SHP77 treated with DMSO at 0.1 percent for 48 hours (cell line): ENCODE measurements around the gene GRIK1.
A peak's percentile ranks its signal among the peaks of the same experiment; 100 is the strongest.
"Not testable (repeated sequence)": the region's sequence is repeated elsewhere in the genome, so short reads cannot be mapped to it uniquely, and the experiment has no call there.

Experiments
- DNase-seq: peaks from one replicate; lab custom pipeline; 2025; lab: John Stamatoyannopoulos, UW

Gene GRIK1

DNA sequence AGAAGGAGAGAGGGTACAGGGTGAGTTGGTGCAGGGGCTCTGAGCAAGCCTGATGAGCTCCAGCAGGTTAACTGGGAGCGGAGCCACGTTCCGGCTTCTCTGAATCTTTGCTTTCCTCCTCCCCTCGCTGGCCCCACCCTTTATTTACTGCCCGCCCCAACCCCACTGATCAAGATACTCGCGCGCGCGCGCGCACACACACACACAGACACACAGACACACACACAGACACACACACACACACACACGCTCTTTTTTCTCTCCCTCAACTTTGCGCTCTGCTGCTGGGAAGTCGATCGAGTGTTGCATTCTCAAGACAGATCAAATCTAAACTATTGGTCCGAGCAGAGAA lies at the start of gene GRIK1:
TSS of gene GRIK1 (minus strand) at position 73 of the 352 bp plus-strand sequence.
- DNase-seq: peak; percentile 28

DNA sequence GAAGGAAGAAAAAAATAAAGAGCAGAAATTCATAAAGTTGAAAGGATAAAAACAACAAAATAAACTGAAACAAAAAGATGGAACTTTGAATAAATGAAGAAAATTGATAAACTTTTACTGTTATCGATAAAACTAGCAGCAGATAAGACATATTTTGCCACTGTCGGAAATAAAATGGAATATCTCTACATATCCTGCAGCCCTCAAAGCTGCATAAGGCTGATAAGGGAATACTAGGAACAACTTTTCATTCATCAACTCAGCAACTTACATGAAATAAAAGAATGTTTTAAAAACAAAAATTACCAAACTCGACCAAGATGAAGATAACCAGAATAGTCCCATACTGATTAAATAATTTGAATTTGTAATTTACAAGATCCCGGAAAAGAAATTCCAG lies 48.0 kb upstream of the GRIK1 start:
- no peak for DNase-seq

DNA sequence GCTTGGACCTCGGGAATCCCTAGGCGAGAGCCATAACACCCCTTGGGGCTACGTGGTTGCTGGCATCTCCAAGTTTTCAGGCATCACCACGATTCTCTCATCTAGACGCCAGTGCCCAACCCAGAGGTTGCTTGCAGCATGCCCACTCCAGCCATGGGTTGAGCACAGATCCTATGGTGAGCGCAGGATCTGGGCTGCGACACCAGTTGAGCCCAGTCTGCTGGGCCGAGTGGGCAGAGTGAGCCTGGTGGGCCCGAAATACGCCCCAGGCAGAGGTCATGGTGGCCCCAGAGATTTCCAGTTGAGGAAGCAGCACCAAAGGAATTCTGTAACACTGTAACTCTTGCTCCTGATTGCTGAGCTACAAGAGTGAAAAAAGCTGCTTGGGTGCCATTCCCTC lies 46.1 kb upstream of the GRIK1 start:
- DNase-seq: no peak

DNA sequence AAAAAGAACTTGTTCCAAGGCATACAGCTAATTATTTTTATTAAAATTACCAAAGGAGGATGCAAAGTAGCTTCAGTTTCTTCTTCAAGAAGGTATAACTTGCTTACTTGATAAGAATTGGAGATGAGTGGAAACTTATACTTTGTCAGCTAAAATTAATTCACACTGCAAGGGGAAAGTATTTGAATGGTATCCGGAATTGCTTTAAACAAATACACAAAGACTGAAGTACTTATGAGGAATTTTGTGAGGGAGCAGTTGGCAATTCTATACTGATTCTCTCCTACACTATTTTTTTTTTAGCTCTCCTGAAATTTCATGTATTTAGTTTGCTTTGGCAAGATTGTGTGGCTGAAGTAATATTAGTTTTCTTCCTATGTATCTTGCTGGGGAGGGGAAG lies 39.2 kb upstream of the GRIK1 start:
- DNase-seq: no peak

DNA sequence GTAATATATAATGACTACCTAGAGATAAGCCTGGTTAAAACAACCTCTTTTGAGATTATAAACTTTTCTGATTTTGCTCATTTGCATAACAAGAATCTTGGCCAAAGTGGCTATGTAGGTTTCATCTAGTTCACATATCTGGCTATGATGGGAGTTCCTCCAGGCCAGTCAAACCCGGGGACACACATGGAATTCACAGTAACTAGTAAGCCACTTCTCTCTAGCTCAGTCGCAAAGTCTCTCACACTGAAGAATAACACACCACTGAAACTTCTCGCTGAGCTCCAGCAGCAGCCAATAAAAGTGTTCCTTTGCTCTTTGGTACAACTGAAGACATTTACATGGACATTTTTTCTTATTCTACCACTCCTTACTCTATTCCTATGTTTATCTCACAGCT lies 36.0 kb upstream of the GRIK1 start:
- no peak for DNase-seq

DNA sequence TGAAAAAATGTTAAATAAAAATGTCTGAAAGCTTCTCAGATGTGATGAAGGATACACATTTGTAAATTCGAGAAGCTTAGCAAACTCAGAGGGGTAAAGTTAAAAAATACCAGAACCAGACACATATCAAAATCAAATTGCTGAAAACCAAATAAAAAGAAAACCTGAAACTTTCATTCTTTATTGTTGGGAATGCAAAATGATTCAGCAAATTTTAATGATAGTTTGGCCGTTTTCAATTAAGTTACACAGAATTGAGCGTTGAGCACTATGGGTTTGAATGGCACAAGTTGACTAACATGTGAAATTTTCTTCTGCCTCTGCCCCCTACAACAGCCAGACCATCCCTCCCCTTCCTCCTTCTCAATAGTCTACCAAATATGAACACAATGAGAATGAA lies 33.5 kb upstream of the GRIK1 start:
- no peak for DNase-seq

DNA sequence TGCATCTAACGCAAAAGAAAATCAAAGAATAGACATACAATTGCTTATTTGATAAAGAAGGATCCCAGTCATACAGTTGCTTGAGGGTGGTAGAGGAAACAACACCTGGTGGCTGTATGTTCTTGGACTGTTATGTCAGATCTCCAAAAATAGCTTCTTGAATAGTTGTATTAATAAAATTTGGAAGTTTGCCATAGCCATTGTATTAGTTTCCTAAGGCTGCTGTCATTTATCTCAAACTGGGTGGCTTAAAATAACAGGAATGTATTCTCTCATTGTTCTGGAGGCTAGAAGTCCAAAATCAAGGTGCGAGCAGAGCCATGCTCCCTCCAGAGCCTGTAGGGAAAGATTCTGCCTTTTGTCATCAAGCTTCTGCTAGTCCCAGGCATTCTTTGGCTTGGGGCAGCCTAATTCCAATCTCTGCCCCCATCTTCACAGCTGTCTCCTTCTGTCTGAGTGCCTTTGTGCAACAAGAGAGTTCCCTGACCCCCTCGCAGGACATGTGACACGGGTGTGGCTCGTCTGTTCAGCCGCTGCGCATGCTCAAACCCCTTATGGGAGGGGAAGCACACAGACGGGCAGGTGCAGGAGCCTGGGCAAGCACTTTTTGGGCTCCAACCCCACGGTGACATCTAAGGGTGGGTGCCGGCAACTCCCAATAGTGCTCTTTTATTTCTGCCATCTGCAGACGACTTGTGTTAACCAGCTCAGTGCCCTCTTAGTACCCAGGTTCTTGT lies 21.7 kb upstream of the GRIK1 start:
- DNase-seq: no peak

DNA sequence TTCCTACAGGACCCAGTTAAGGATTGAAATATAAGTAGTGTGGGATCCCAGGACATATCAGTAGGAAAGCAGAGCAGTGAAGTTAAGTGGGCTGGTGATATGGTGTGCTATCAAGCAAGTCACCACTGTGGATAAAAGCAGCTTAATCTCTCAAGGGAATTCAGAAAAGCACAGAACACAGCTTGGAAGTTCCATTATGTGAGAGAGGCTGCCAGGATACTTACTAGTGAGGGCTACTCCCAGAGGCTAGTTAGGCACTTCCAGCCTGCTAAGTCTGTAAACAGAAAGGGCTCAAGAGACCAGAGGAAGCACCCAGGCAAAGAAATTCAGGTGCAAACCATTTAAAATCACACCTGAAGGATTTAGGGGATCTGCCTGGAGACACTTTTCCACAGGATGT lies 18.8 kb upstream of the GRIK1 start:
- DNase-seq: no peak

DNA sequence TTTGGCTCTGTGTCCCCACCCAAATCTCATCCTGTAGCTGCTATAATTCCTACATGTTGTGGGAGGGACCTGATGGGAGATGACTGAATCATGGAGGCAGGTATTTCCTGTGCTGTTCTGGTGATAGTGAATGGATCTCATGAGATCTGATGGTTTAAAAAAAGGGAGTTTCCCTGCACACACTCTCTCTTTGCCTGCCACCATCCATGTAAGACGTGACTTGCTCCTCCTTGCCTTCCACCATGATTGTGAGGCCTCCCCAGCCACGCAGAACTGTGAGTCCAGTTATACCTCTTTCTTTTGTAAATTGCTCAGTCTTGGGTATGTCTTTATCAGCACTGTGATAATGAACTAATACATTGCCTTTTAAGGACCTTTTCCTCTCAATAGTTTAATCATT lies 18.2 kb upstream of the GRIK1 start:
- DNase-seq: not testable (repeated sequence)

DNA sequence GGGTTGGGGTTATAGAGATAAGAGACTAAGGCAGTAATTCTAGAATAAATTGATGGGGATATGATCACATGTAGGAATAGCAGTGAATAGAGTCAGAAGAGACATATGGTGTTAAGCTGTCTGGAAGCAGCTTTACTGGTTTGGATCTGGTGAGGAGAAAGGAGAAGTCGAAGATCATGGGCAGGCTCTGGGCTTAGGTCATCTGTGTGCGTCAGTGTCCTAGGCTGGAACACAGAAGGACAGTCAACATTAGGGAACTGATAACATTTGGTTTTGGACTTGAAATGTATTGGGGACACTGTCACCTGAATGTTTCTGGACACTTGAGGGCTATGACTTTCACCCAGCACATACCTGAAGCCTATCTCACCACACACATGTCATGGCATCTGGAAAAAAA lies 13.9 kb upstream of the GRIK1 start:
- no peak for DNase-seq

DNA sequence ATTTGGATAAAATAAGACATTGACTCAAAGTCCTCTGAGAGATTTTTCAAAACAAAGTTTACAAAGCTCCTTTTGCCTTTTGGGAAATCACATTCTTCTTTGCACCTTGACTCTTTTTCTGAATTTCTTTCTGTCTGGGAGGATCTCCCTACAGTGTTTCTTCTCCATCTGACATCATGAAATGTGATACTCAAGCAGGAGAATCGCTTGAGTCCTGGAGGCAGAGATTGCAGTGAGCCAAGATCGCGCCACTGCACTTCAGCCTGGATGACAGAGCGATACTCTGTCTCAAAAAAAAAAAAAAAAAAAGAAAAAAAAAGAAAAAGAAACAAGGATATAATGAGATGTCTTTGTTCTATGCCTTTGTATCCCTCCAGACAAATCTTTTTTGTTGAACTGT lies 13.3 kb upstream of the GRIK1 start:
- DNase-seq: no peak

DNA sequence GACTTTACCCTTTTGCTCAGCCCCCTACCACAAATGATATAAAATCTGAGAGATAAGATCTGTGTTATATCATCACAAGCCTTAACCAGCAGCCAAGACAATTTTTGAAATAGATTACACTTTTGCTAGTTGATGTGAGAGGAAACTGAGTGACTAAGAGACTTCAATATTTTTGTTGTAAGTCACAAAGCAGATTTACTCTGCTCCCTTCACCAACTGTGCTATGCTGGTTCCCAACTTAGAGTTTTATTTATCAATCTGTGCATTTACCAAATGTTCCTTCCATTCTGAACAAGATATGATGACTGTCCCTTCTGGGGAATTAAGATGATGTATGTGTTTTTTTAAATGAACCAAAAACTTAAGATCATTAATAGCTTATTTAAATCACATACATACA lies 12.1 kb upstream of the GRIK1 start:
- DNase-seq: no peak

DNA sequence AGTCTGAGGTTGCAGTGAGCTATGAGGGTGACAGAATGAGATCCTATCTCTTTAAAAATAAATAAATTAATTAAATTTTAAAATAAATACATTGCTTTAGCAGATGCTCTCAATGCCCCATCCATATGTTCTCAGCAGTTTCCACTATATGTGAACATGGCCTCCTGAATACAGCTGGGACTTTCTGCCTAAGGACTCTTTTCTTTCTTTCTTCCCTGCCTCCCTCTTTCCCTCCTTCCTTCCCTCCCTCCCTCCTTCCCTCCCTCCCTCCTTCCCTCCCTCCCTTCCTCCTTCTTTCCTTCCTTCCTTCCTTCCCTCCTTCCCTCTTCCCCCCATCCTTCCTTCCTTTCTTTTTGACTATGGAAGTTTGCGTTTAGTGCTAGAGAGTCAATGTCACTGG lies 10.2 kb upstream of the GRIK1 start:
- DNase-seq: no peak

DNA sequence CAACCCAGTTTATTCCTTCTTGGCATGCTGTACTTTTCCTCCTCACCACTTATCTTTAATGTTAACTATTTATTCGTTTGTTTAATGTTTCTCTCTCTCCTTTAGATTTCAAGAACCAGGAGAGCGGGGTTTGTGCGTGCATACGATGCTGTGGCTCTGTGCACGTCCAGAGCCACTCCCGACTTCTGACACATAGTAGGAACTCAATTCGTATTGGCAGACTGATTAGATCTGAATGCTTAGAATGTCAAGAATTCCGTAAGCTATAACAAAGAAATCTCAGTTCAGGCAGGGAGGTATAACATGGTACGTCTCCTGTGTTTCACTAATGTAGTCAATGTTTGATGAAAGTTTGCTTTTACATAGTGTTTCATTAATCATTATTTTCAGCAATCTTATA lies 7.3 kb upstream of the GRIK1 start:
- DNase-seq: no peak

DNA sequence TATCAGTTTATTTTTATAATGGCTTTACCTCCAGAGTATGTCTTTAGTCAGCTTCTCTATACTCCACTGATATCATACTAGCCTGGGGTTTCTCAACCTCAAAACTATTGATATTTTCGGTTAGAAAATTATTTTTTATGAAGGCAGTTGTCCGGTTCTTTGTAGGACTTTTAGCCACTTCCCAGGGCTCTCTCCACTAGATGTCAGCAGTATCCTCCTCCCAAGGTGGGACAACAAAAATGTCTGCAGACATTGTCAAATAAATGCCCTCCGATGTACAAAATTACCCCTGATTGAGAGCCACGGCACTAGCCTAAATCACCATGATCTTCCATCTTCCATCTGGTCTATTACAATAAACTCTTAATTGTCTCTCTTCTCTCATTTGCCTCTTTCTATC lies 4.1 kb upstream of the GRIK1 start:
- no peak for DNase-seq

DNA sequence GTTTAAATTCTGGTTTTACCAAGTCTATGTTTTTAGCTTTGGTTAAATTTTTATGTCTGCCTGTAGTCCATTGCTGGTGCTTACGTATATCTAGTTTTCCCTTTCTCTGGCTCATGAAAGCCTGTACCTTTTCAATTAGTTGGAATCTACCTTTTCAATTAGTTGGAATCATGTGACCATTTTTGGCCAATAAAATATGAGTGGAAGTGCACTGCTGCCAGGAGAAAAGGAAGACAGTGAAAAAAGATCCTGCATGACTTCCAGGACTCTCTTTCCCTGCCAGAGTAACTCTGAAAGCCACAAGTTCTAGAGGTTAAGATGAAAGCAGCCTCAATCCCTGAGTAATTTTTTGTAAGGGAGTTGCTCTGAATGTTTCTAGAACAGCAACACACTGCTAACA lies 2.2 kb upstream of the GRIK1 start:
- no peak for DNase-seq

DNA sequence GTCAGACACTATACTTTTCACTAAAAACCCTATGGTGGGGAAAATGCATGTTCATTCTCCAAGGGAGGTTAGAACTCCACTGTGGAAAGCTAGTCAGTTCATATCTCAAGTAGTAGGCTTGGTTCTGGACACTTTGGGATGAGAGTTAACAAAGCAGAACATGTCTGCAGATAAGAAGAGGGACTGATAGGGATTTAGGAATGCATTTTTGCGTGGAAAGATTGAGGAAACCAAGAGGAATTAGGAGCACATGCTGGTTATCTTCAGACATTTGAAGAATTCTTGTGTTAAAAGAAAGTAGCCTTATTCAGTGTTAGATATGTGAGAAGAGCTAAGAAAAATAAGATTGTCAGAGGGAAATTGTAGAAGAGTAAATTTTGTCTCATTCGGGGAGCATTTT lies 1.2 kb upstream of the GRIK1 start:
- DNase-seq: no peak

DNA sequence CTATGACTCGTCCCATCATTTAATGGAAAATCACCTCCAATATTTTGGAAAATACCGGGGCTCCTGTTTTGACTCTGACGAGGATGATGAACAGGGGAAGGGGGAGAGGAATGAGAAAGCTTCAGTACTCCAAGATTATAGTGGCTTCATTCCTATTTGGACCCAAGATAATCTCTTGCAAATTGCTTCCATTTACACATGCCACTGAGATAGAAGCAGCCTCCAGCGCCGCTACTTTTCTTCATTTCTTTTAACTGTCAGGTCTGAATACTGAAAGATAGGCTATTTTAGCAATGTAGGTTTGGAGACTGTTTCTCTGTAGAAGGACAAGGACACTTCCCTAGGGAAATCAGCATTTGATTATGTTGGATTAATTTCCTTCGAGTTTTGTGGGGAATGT lies 565 bp upstream of the GRIK1 start:
- no peak for DNase-seq

DNA sequence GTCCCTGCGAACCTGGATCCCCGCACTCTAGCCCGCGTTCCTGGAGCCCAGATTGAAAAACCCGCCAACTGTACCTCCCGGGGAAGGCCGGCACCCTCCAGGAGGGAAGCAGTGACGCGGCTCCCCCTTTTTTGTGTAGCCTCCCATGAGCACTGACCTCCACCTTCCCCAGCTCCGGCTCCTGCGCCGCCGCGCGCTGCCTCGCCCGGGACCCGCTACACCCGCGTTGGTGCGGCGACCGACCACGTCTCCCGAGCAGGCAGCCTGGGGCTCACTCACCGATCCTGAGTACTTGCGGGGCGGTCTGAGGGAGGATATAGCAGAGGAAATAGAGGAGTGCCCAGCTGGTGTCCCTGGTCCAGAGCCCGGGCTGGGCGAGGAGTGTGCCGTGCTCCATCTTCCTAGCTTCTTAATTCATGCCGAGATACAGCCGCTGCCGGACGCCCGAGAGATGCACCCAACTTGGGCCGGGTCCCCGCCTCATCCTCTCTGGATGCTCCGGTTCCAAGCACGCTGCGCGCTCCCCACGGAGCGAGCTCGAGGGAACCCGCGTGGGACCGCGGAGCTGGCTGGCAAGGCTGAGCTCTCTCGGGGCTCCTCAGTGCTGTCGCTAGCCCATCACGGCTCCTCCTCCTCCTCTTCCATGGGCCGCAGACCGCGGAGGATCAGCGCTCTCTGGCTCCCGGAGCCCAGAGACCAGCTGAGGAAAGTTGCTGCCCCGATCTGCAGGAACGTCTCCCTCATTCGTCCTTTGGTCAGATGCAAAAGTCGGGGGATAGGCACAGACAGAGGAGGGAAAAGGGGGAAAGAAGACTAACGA lies 482 bp downstream of the GRIK1 start:
- no peak for DNase-seq

DNA sequence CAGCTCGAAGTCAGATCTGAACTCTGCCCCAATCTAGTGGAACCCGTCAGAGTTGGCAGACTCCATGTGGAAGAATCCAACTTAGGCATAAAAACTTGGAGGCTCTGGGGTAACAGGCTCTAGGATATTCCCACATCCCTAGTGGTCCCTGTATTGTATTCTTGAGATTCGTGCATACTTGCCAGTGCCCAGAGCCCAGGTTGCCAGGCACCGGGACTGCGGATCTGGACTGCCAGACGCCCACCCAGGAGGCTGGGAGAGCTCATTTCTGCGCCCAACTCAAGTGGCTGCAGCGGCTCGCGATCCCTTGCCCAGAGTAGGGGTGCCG lies 1.1 kb downstream of the GRIK1 start:
- DNase-seq: no peak

DNA sequence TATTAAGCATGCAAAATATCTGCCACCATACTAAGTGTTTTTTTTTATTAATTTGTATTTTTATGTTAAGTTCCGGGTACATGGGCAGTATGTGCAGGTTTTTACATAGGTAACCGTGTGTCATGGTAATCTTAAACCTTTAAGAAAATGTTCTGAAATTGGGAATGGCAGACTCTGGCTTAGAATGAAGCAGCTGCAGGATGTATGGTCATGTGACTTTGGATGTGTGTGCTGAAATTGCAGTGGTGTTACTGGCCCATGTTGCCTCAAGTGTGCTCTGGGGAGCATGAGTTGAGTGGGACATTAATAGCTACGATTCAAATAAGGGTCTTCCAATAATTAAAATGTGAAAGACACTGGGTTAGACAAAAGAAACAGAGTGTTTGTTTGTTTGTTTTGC lies 6.7 kb downstream of the GRIK1 start:
- DNase-seq: no peak

DNA sequence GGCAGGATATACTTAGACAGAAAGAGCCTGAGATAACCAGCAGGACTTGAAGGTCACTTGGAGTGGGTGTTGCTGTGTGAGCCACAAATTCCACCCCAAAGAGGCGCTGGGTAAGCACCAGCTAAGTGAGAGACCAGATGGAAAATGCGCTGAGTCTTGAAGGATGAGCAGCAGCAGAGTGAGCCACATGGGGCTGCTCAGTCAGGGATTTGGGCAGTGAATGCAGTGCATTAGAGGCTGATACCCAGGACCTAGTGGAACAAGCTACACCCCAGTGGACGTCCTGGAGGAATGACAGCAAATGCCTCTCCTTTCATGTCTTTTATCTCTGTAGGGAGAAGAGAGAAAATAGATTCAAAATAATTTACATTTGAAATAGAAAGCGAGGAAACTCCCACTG lies 11.3 kb downstream of the GRIK1 start:
- no peak for DNase-seq

DNA sequence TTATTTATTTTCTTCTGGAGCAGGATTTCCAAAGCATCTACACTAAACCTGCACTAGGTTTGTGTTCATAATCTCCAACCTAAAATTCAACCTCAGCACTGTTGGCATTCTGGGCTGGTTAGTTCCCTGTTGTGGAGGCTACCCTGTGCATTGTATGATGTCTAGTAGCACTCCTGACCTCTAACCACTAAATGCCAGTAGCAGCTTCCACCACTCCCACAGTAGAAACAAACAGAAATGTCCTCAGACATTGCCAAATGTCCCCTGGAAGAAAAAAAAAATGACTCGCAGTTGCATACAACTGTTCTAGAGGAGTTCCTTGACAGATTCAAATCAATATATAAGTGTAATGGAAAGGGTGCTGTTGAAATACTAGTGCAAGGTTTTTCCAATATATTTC lies 18.9 kb downstream of the GRIK1 start:
- DNase-seq: no peak

DNA sequence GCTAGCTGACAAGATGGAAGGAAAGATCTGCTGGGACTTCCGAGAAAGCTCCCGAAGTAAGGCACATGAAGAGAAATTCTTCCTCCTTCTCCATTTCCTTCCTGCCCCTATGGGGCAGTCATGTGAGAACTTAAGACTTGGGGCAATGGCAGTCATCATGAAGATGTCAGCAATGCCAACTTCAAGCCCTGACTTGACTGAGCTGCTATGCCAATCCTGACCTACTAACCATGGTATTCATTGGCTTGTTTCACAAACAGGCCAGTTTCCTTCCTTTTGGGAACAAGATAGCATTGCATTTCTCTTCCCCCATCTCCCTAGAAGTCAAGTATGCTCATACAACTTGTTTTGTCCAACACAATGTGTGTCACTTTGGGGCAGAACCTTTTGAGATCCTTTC lies 25.5 kb downstream of the GRIK1 start:
- DNase-seq: no peak
